H9 (cell line): ENCODE data around the gene SEMA6A. TPM values are rescaled to one million over a fixed set of nuclear protein-coding genes. Genes with fewer than 3 reads are reported as not detected.
A peak's percentile ranks its signal among the peaks of the same experiment; 100 is the strongest.

Experiments
- DNase-seq: peaks from one replicate; pipeline ENCODE4 v3.0.0-alpha.2; 2017
- H2AFZ ChIP-seq: one replicate; pipeline ENCODE4 v1.6.1; 2013; ENCODE audit warnings: mild to moderate bottlenecking, low read length, control low read depth, moderate library complexity
- H2AK5ac ChIP-seq: 2 replicates; pipeline ENCODE4 v1.6.1; 2013; ENCODE audit warnings: low read length, control low read depth, mixed read lengths; ENCODE audit not compliant: insufficient read length
- H2BK120ac ChIP-seq: one replicate; pipeline ENCODE4 v1.6.1; 2013; ENCODE audit warnings: low read depth, mild to moderate bottlenecking, low read length, control low read depth, inconsistent platforms; ENCODE audit not compliant: poor library complexity, severe bottlenecking
- H2BK12ac ChIP-seq: 2 replicates; pipeline ENCODE4 v1.6.1; 2013; ENCODE audit warnings: low read length, control low read depth, mixed read lengths, low read depth; ENCODE audit not compliant: insufficient read length
- H2BK15ac ChIP-seq: 2 replicates; pipeline ENCODE4 v1.6.1; 2013; ENCODE audit warnings: low read depth, low read length, control low read depth
- H2BK20ac ChIP-seq: one replicate; pipeline ENCODE4 v1.6.1; 2013; ENCODE audit warnings: low read depth, mild to moderate bottlenecking, low read length, control low read depth, inconsistent platforms; ENCODE audit not compliant: poor library complexity, severe bottlenecking
- H2BK5ac ChIP-seq: 2 replicates; pipeline ENCODE4 v1.6.1; 2013; ENCODE audit warnings: low read length, control low read depth, mixed read lengths; ENCODE audit not compliant: insufficient read length
- H3K14ac ChIP-seq: 2 replicates; pipeline ENCODE4 v1.6.1; 2013; ENCODE audit warnings: low read length, control low read depth; ENCODE audit not compliant: insufficient read depth
- H3K18ac ChIP-seq: 2 replicates; pipeline ENCODE4 v1.6.1; 2013; ENCODE audit warnings: low read depth, mild to moderate bottlenecking, mixed read lengths, low read length, control low read depth; ENCODE audit not compliant: insufficient read length
- H3K23ac ChIP-seq: 2 replicates; pipeline ENCODE4 v1.6.1; 2013; ENCODE audit warnings: low read length, control low read depth, mixed read lengths, low read depth; ENCODE audit not compliant: insufficient read length
- H3K23me2 ChIP-seq: 2 replicates; pipeline ENCODE4 v1.6.1; 2013; ENCODE audit warnings: low read depth, mild to moderate bottlenecking, mixed read lengths, low read length, control low read depth; ENCODE audit not compliant: insufficient read length, poor library complexity, severe bottlenecking
- H3K27ac ChIP-seq: 2 replicates; pipeline ENCODE4 v1.5.1; 2013; ENCODE audit warnings: low read length, control low read depth, mixed read lengths, low read depth; ENCODE audit not compliant: insufficient read length
- H3K27me3 ChIP-seq: 2 replicates; pipeline ENCODE4 v1.6.1; 2013; ENCODE audit warnings: low read length, control low read depth, inconsistent platforms; ENCODE audit not compliant: insufficient read depth
- H3K4ac ChIP-seq: 2 replicates; pipeline ENCODE4 v1.6.1; 2013; ENCODE audit warnings: low read depth, mild to moderate bottlenecking, control low read depth, inconsistent platforms, low read length, moderate library complexity
- H3K4me1 ChIP-seq: 2 replicates; pipeline ENCODE4 v1.6.1; 2013; ENCODE audit warnings: low read length, control low read depth, inconsistent platforms; ENCODE audit not compliant: insufficient read depth
- H3K4me2 ChIP-seq: 2 replicates; pipeline ENCODE4 v1.6.1; 2013; ENCODE audit warnings: low read length, control low read depth, mixed read lengths; ENCODE audit not compliant: insufficient read length, insufficient read depth
- H3K56ac ChIP-seq: 2 replicates; pipeline ENCODE4 v1.6.1; 2013; ENCODE audit warnings: low read depth, mild to moderate bottlenecking, mixed read lengths, low read length, control low read depth; ENCODE audit not compliant: insufficient read length
- H3K79me1 ChIP-seq: 2 replicates; pipeline ENCODE4 v1.6.1; 2013; ENCODE audit warnings: low read depth, mild to moderate bottlenecking, moderate library complexity, low read length, control low read depth, inconsistent platforms; ENCODE audit not compliant: insufficient read depth, poor library complexity, severe bottlenecking
- H3K79me2 ChIP-seq: 2 replicates; pipeline ENCODE4 v1.6.1; 2013; ENCODE audit warnings: low read length, control low read depth, inconsistent platforms; ENCODE audit not compliant: insufficient read depth
- H3K9ac ChIP-seq: 2 replicates; pipeline ENCODE4 v1.6.1; 2013; ENCODE audit warnings: low read length, control low read depth, mixed read lengths; ENCODE audit not compliant: insufficient read length; ENCODE audit errors: extremely low read depth
- H3K9me3 ChIP-seq: one replicate; pipeline ENCODE4 v1.6.1; 2013; ENCODE audit warnings: low read depth, low read length, inconsistent platforms; ENCODE audit not compliant: control insufficient read depth
- H3T11ph ChIP-seq: one replicate; pipeline ENCODE4 v1.6.1; 2013; ENCODE audit warnings: mild to moderate bottlenecking, low read length, control low read depth, inconsistent platforms
- H4K20me1 ChIP-seq: one replicate; pipeline ENCODE4 v1.6.1; 2013; ENCODE audit not compliant: control insufficient read depth, insufficient read length, insufficient read depth
- H4K5ac ChIP-seq: 2 replicates; pipeline ENCODE4 v1.6.1; 2013; ENCODE audit warnings: low read depth, mild to moderate bottlenecking, mixed read lengths, low read length, control low read depth; ENCODE audit not compliant: insufficient read length
- H4K8ac ChIP-seq: replicated peaks from 2 replicates; pipeline ENCODE4 v1.6.1; 2013; ENCODE audit warnings: low read length, control low read depth, mixed read lengths, low read depth; ENCODE audit not compliant: insufficient read length
- H4K91ac ChIP-seq: 2 replicates; pipeline ENCODE4 v1.6.1; 2013; ENCODE audit warnings: low read depth, mild to moderate bottlenecking, moderate library complexity, mixed read lengths, low read length, control low read depth; ENCODE audit not compliant: insufficient read length
- H3K27ac Mint-ChIP-seq, 3 experiments: 2 replicates in 2 of 3; 3 replicates in 1 of 3; pipeline ENCODE4 v1.8.0; 2020 to 2021; ENCODE audit warnings: mixed read lengths in 3 of 3, mild to moderate bottlenecking in 1 of 3, moderate library complexity in 1 of 3
- H3K27me3 Mint-ChIP-seq: 2 replicates; pipeline ENCODE4 v1.8.0; 2021; ENCODE audit warnings: low read depth, mild to moderate bottlenecking, moderate library complexity, mixed read lengths
- H3K36me3 Mint-ChIP-seq, 3 experiments: 2 replicates in 2 of 3; 3 replicates in 1 of 3; pipeline ENCODE4 v1.8.0; 2020 to 2021; ENCODE audit warnings: low read depth in 3 of 3, mixed read lengths in 3 of 3; ENCODE audit not compliant: insufficient read depth in 1 of 3
- H3K4me1 Mint-ChIP-seq, 2 experiments: 2 replicates each; pipeline ENCODE4 v1.8.0; 2020; ENCODE audit warnings: mixed read lengths in 2 of 2
- H3K4me3 Mint-ChIP-seq, 2 experiments: 2 replicates in 1 of 2; 3 replicates in 1 of 2; pipeline ENCODE4 v1.8.0; 2020 to 2021; ENCODE audit warnings: mild to moderate bottlenecking in 2 of 2, mixed read lengths in 2 of 2, moderate library complexity in 1 of 2
- H3K9me3 Mint-ChIP-seq, 2 experiments: 2 replicates in 1 of 2; 3 replicates in 1 of 2; pipeline ENCODE4 v1.8.0; 2020; ENCODE audit warnings: mild to moderate bottlenecking in 2 of 2, mixed read lengths in 2 of 2, moderate library complexity in 1 of 2
- WGBS: extraction: QIAGEN DNeasy Blood & Tissue Kit; methylation state at CpG from one replicate; pipeline ENCODE4 v1.1.7; 2013; ENCODE audit warnings: missing lambda C conversion rate, low lambda C conversion rate, mixed read lengths; ENCODE audit not compliant: insufficient read length; ENCODE audit errors: extremely low coverage; 5-methylcytosine and 5-hydroxymethylcytosine counted together
- total RNA-seq: library from RNA; stranded (reverse); gene quantifications from 2 replicates; pipeline ENCODE4 v1.2.1, GENCODE V29; 2021
- TF ChIP-seq, protein P1 (sequence below): fragments of 200-600 bp; sonication (generic); conservative IDR thresholded peaks from 3 replicates; pipeline ENCODE4 v1.8.0; 2021; ENCODE audit warnings: antibody characterized with exemption, mild to moderate bottlenecking

Gene SEMA6A
- total RNA-seq, 1 experiment from 2014 or later = 354 TPM

- Mint-ChIP-seq H3K4me3 (no peak overlapping the region), H3K27ac (peak overlapping the region in 2 of 3 experiments; percentile 4 to 11; a peak in 2 of 7 replicates), H3K36me3 (peaks cover 74 to 97% (median 86%) of the 10 kb centered on the region in 3 experiments), H3K27me3 (no peaks in the 10 kb centered on the region; the same call in 1 of the 2 replicates), H3K4me1 (peaks cover 0 to 3% of the 10 kb centered on the region in 2 experiments; a peak in 1 of 4 replicates), H3K9me3 (no peaks in the 10 kb centered on the region)
- Histone ChIP-seq H4K20me1 (no peaks in the 10 kb centered on the region), H3K4me1 (no peaks in the 10 kb centered on the region), H3K9ac (no peak overlapping the region), H2BK5ac (no peak overlapping the region), H3K4ac (no peak overlapping the region), H3K79me1 (no peaks in the 10 kb centered on the region), H3K79me2 (0 out of 2 replicates have a peak, but pooled peaks cover 2% of the 10 kb centered on the region), H2AFZ (no peak overlapping the region), H3K27ac (no peak overlapping the region), H2BK20ac (no peak overlapping the region), H2BK15ac (no peak overlapping the region), H3K4me2 (no peak overlapping the region), H3K23me2 (no peaks in the 10 kb centered on the region), H3K14ac (no peak overlapping the region), H4K91ac (no peak overlapping the region), H3K23ac (no peak overlapping the region), H2BK12ac (no peak overlapping the region), H4K8ac (no peak overlapping the region), H2AK5ac (no peak overlapping the region), H3T11ph (no peak overlapping the region), H4K5ac (no peak overlapping the region), H3K27me3 (no peaks in the 10 kb centered on the region), H2BK120ac (no peak overlapping the region), H3K18ac (no peak overlapping the region), H3K56ac (no peak overlapping the region), H3K9me3 (no peaks in the 10 kb centered on the region)
- WGBS = no CpG with 5 or more reads among the region's 1 CpG
- TF ChIP-seq, protein P1, sequence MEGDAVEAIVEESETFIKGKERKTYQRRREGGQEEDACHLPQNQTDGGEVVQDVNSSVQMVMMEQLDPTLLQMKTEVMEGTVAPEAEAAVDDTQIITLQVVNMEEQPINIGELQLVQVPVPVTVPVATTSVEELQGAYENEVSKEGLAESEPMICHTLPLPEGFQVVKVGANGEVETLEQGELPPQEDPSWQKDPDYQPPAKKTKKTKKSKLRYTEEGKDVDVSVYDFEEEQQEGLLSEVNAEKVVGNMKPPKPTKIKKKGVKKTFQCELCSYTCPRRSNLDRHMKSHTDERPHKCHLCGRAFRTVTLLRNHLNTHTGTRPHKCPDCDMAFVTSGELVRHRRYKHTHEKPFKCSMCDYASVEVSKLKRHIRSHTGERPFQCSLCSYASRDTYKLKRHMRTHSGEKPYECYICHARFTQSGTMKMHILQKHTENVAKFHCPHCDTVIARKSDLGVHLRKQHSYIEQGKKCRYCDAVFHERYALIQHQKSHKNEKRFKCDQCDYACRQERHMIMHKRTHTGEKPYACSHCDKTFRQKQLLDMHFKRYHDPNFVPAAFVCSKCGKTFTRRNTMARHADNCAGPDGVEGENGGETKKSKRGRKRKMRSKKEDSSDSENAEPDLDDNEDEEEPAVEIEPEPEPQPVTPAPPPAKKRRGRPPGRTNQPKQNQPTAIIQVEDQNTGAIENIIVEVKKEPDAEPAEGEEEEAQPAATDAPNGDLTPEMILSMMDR = no peak
- DNase-seq = no peak
These were observed 92.2 kb downstream of the SEMA6A start for GRCh38 chr5:116482394-116482793.
